GM12891 (cell line): ENCODE measurements around the gene IMPA2.

Experiments
- POLR2AphosphoS5 ChIP-seq: IDR thresholded peaks from 2 replicates; pipeline ENCODE4 v1.6.1; 2011; ENCODE audit warnings: low read depth, low read length, control low read depth
- TAF1 ChIP-seq: IDR thresholded peaks from 2 replicates; pipeline ENCODE4 v1.6.1; 2011; ENCODE audit warnings: low read depth, low read length, control low read depth

GRCh38 chr18:12076424-12077140 is 95.3 kb downstream of the IMPA2 start:
- TF ChIP-seq POLR2AphosphoS5: no peak
- TF ChIP-seq TAF1: no peak
